PC-3 (cell line): ENCODE results near the gene ZNF71.

Experiments
- EZH2phosphoT487 ChIP-seq: fragments of 300-600 bp; sonication (generic); IDR thresholded peaks from 2 replicates; pipeline ENCODE4 v1.6.1; 2018; ENCODE audit warnings: mild to moderate bottlenecking, antibody characterized with exemption, low read length, borderline replicate concordance
- TF ChIP-seq, protein P1 (sequence below): fragments of 300-600 bp; sonication (generic); conservative IDR thresholded peaks from 2 replicates; pipeline ENCODE4 v1.5.1; 2017; ENCODE audit warnings: antibody characterized with exemption, low read depth, mild to moderate bottlenecking, low read length

DNA sequence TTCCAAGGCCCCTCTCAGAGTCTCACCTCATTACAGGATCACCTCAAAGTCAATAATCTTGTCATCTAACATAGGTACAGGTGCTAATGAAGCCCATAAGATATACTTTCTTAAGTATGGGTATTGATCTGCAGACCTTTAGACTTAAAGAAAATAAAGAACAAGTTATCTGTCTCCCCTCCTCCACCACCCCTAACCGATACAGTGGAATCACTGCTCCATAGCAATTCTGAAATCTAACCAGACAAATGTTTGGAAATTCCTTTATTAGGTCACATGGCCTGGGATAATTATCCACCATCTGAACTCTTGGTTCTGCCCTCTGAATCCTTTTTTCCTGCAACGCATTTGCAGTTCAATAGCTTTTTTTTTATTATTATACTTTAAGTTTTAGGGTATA is 32.3 kb upstream of the ZNF71 start:
- no peak for TF ChIP-seq EZH2phosphoT487
- TF ChIP-seq, protein P1, sequence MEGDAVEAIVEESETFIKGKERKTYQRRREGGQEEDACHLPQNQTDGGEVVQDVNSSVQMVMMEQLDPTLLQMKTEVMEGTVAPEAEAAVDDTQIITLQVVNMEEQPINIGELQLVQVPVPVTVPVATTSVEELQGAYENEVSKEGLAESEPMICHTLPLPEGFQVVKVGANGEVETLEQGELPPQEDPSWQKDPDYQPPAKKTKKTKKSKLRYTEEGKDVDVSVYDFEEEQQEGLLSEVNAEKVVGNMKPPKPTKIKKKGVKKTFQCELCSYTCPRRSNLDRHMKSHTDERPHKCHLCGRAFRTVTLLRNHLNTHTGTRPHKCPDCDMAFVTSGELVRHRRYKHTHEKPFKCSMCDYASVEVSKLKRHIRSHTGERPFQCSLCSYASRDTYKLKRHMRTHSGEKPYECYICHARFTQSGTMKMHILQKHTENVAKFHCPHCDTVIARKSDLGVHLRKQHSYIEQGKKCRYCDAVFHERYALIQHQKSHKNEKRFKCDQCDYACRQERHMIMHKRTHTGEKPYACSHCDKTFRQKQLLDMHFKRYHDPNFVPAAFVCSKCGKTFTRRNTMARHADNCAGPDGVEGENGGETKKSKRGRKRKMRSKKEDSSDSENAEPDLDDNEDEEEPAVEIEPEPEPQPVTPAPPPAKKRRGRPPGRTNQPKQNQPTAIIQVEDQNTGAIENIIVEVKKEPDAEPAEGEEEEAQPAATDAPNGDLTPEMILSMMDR, result no peak
